DMS 273 (cell line): ENCODE data around the gene UBE2C.

Experiments
- DNase-seq: peaks from one replicate; lab custom pipeline; 2025; ENCODE audit not compliant: unreplicated experiment; lab: John Stamatoyannopoulos, UW

The UBE2C gene

GRCh38 chr20:45857114-45857881 is 44.9 kb downstream of the UBE2C start, which contains the start of the genes ACOT8 and ZSWIM3:
TSS of gene ACOT8 (minus strand) at chr20:45857392. CDS start at chr20:45857315, 77 bp downstream.
TSS of gene ZSWIM3 (plus strand) at chr20:45857614. CDS start at chr20:45857826, 212 bp downstream.
- peak; percentile 100 for DNase-seq

- DNase-seq, result no peak
Measured at GRCh38 chr20:45857882-45858216, 45.4 kb downstream of the UBE2C start.

- DNase-seq, result no peak
Measured at GRCh38 chr20:45859916-45860315, 47.5 kb downstream of the UBE2C start.

- DNase-seq, result no peak
Measured at GRCh38 chr20:45860560-45861220, 48.2 kb downstream of the UBE2C start.

GRCh38 chr20:45861221-45862075 is 49.0 kb downstream of the UBE2C start:
- DNase-seq, result peak; percentile 79

GRCh38 chr20:45863543-45864470 is 51.4 kb downstream of the UBE2C start:
- DNase-seq, result no peak

GRCh38 chr20:45866454-45866853 is 54.0 kb downstream of the UBE2C start:
- no peak for DNase-seq
